GM06990 (cell line): ENCODE results near the gene CACNA1D.

Experiments
- DNase-seq: peaks from one replicate; pipeline ENCODE4 v3.0.0-alpha.2; 2011; ENCODE audit not compliant: insufficient read length; ENCODE audit errors: extremely low read depth
- H3K27me3 ChIP-seq: replicated peaks from 2 replicates; pipeline ENCODE4 v1.6.0; 2011; ENCODE audit warnings: low read length; ENCODE audit not compliant: control insufficient read depth, insufficient read depth
- H3K36me3 ChIP-seq: 2 replicates; pipeline ENCODE4 v1.5.1; 2011; ENCODE audit warnings: low read length; ENCODE audit not compliant: control insufficient read depth, insufficient read depth
- H3K4me3 ChIP-seq: replicated peaks from 2 replicates; pipeline ENCODE4 v1.5.1; 2011; ENCODE audit warnings: low read depth, mild to moderate bottlenecking, control low read depth, low read length
- CTCF ChIP-seq: IDR thresholded peaks from 2 replicates; pipeline ENCODE4 v1.5.1; 2011; ENCODE audit warnings: low read length, control low read depth, mild to moderate bottlenecking, inconsistent platforms; ENCODE audit not compliant: insufficient read depth, poor library complexity, severe bottlenecking

The CACNA1D gene

GRCh38 chr3:53788038-53788437 lies 293.6 kb downstream of the CACNA1D start:
- H3K36me3 ChIP-seq = no peaks in the 10 kb centered on the region
- no peak for TF ChIP-seq CTCF
- H3K27me3 ChIP-seq = no peaks in the 10 kb centered on the region
- DNase-seq = no peak
- H3K4me3 ChIP-seq = no peak overlapping the region

GRCh38 chr3:53789459-53789858 lies 295.0 kb downstream of the CACNA1D start:
- TF ChIP-seq CTCF = no peak
- no peak overlapping the region for H3K4me3 ChIP-seq
- no peaks in the 10 kb centered on the region for H3K36me3 ChIP-seq
- no peaks in the 10 kb centered on the region for H3K27me3 ChIP-seq
- no peak for DNase-seq

GRCh38 chr3:53790470-53790869 lies 296.1 kb downstream of the CACNA1D start:
- no peak for TF ChIP-seq CTCF
- DNase-seq = no peak
- Histone ChIP-seq H3K4me3 (no peak overlapping the region), H3K27me3 (no peaks in the 10 kb centered on the region), H3K36me3 (no peaks in the 10 kb centered on the region)

GRCh38 chr3:53791317-53791716 lies 296.9 kb downstream of the CACNA1D start:
- TF ChIP-seq CTCF = no peak
- Histone ChIP-seq H3K27me3 (no peaks in the 10 kb centered on the region; the same call in 1 of the 2 replicates), H3K36me3 (no peaks in the 10 kb centered on the region), H3K4me3 (no peak overlapping the region)
- no peak for DNase-seq

GRCh38 chr3:53792866-53793265 lies 298.5 kb downstream of the CACNA1D start:
- Histone ChIP-seq H3K27me3 (no peaks in the 10 kb centered on the region; the same call in 1 of the 2 replicates), H3K4me3 (no peak overlapping the region), H3K36me3 (no peaks in the 10 kb centered on the region)
- DNase-seq = no peak
- TF ChIP-seq CTCF = no peak

GRCh38 chr3:53794597-53794996 lies 300.2 kb downstream of the CACNA1D start:
- no peak for TF ChIP-seq CTCF
- no peaks in the 10 kb centered on the region; the same call in 1 of the 2 replicates for H3K27me3 ChIP-seq
- no peak for DNase-seq

More at GRCh38 chr3:53794597-53794996, 300.2 kb downstream of the CACNA1D start:
- no peaks in the 10 kb centered on the region for H3K36me3 ChIP-seq
- no peak overlapping the region for H3K4me3 ChIP-seq
